Measurements from ENCODE around the gene CDCP1.

Gene CDCP1

DNA sequence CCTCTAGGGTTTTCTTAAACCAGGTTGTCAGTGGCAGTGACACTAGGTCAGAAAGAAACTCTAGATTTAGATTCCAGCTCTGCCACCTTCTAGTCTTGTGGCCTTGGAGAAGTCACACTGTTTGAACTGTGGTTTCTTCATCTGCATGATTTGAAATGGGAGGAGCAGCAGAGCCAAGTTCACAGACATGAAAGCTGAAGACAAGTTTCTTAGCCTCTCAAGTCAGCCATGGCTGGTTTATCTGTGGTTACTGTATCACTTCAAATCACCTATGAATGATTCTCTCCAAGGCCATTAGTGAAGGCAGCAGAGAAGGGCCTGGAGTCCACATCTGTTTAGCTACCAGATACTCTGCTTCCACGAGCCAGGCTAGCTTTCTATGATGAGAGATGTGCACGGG lies 104.5 kb downstream of the CDCP1 start:
- TF ChIP-seq, protein P1, sequence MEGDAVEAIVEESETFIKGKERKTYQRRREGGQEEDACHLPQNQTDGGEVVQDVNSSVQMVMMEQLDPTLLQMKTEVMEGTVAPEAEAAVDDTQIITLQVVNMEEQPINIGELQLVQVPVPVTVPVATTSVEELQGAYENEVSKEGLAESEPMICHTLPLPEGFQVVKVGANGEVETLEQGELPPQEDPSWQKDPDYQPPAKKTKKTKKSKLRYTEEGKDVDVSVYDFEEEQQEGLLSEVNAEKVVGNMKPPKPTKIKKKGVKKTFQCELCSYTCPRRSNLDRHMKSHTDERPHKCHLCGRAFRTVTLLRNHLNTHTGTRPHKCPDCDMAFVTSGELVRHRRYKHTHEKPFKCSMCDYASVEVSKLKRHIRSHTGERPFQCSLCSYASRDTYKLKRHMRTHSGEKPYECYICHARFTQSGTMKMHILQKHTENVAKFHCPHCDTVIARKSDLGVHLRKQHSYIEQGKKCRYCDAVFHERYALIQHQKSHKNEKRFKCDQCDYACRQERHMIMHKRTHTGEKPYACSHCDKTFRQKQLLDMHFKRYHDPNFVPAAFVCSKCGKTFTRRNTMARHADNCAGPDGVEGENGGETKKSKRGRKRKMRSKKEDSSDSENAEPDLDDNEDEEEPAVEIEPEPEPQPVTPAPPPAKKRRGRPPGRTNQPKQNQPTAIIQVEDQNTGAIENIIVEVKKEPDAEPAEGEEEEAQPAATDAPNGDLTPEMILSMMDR (IDR thresholded peaks at IDR 0.05; ENCODE audit: insufficient read depth, missing control alignments): no peak
- no peak for FAIRE-seq
- DNase-seq (ENCODE audit: insufficient read length, low spot score): no peak

DNA sequence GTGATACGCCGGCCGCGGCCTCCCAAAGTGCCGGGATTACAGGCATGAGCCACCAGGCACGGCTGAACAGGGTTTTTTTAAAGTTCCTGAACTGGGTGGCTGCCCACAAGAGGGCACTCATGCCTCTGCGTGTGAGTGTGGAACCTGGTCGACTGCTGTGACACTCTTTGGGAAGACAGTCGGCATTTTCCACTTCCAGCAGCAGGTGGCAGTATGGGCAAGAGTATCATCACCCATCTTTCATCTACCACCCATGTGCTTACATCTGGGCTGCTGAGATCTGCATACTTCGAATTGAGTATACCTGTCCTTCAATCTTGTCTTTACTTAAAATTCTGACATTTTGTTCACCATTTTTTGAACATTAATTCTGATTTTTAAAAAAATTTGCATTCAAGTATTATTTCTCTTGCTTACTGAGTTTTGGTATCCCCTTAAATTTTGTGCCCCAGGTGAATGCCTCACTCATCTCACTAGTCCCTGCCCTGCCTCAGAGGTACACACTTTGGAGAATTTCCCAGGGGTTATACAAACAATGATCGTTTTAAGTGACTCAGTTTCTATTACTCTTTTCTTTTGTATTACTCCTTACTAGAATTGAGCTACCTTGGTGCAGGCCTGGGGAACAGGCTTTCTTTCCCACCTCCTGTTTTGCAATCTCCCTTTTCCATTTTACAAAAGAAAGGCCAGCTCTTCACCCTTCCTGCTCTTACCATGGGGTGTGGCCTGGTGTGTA lies 108.3 kb downstream of the CDCP1 start:
- peak; percentile 81 for FAIRE-seq

DNA sequence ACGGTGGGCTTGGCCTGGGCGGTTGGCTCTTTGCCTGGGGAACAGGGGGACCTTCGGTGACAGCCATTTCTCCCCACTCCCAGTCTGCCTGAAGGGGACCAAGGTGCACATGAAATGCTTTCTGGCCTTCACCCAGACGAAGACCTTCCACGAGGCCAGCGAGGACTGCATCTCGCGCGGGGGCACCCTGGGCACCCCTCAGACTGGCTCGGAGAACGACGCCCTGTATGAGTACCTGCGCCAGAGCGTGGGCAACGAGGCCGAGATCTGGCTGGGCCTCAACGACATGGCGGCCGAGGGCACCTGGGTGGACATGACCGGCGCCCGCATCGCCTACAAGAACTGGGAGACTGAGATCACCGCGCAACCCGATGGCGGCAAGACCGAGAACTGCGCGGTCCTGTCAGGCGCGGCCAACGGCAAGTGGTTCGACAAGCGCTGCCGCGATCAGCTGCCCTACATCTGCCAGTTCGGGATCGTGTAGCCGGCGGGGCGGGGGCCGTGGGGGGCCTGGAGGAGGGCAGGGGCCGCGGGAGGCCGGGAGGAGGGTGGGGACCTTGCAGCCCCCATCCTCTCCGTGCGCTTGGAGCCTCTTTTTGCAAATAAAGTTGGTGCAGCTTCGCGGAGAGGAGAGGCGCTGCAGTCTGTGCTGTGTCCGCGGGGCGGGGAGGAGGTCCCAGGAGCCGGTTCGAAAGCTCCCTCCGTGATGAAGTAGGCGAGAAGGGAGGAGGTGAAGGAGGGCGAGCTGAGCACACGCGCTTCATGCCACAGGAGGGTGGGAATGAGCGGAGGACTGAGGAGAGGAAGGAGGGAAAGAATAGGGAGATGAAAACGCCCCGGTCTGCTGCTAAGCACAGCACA lies 110.5 kb downstream of the CDCP1 start:
- TF ChIP-seq, protein P1 (IDR thresholded peaks at IDR 0.05; ENCODE audit: insufficient read depth, missing control alignments): no peak
- no peak for FAIRE-seq
- no peak for DNase-seq (ENCODE audit: insufficient read length, low spot score)

More for the DNA sequence above, 108.3 kb downstream of the CDCP1 start:
- peak; percentile 91 for DNase-seq (ENCODE audit: insufficient read length, low spot score)
- TF ChIP-seq, protein P1 (IDR thresholded peaks at IDR 0.05; ENCODE audit: insufficient read depth, missing control alignments): peak; percentile 99

DNA sequence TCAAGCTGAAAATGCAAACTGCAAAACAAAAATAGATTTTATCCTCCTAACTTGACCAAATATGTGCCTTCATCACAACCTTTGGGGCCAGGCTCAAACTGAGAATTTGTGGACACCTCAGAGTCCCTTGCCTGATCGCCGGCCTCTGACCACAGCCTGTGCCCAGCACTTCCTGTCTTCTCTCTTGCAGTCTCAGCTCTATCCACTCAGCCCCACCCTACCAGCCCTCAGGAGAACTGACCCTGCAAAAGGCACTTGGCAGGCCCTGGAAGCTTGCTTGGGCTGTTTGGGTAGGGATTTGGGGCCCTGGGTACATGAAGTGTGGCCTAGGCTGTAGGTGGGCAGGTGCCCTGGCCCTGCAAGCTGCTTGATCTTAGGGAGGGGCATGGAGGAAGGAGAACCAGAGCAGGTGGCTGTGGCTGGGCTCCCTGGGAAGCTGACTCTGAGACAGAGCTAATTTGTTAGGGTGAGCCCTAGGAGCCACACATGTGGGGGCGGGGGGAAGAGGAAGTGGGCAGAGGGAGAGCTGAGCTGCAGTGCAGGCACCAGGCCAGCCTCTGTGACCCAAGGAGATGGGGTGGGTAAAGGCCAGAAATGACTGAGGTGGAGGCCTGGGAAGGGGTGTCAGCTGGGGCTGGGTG lies 111.4 kb downstream of the CDCP1 start:
- FAIRE-seq: no peak
- DNase-seq (ENCODE audit: insufficient read length, low spot score): no peak
- TF ChIP-seq, protein P1 (IDR thresholded peaks at IDR 0.05; ENCODE audit: insufficient read depth, missing control alignments): no peak

DNA sequence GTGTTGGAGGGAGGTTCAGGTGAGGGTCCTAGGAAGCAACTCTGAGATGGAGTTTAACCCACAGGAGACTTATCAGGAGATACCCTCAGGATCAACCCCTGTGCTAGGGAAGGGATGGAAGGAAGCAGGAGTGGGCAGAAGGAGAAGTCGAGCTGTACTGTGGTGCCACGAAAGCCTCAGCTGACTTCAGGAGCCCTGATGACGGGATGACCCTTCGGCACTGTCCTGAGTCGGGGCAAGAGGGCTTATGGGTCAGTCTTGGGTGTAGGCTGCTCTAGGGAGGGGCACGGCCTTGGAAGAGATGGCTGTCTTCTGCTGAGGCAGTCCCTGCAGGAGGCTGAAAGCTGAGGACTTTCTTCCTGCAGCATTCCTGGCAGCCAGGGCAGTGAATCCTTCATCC lies 112.4 kb downstream of the CDCP1 start:
- no peak for FAIRE-seq
- TF ChIP-seq, protein P1 (IDR thresholded peaks at IDR 0.05; ENCODE audit: insufficient read depth, missing control alignments): no peak
- DNase-seq (ENCODE audit: insufficient read length, low spot score): no peak
